H1 (cell line): ENCODE results near the gene OR8B12.
A peak's percentile ranks its signal among the peaks of the same experiment; 100 is the strongest.

ENCODE experiments used
- ATF2 ChIP-seq: IDR thresholded peaks from 2 replicates; pipeline ENCODE4 v1.6.1; 2012; ENCODE audit warnings: low read length, inconsistent platforms
- CEBPB ChIP-seq: IDR thresholded peaks from 2 replicates; pipeline ENCODE4 v1.6.1; 2012; ENCODE audit warnings: low read depth, low read length
- GABPA ChIP-seq: IDR thresholded peaks from 2 replicates; pipeline ENCODE4 v1.6.1; 2011; ENCODE audit warnings: mild to moderate bottlenecking, low read length, moderate library complexity, borderline replicate concordance; ENCODE audit not compliant: insufficient read depth
- KDM5A ChIP-seq: fragments of 200-600 bp; IDR thresholded peaks from 2 replicates; pipeline ENCODE4 v1.7.1; 2012; ENCODE audit warnings: mild to moderate bottlenecking, low read length, inconsistent platforms, mixed read lengths
- NRF1 ChIP-seq: IDR thresholded peaks from 2 replicates; pipeline ENCODE4 v1.6.1; 2011; ENCODE audit warnings: mild to moderate bottlenecking, low read depth, low read length, improper control_type of control experiment
- POLR2A ChIP-seq, 2 experiments: IDR thresholded peaks; 1 replicate in 1 of 2; 2 replicates in 1 of 2; pipeline ENCODE4 v1.6.1; 2011; ENCODE audit warnings: low read depth in 2 of 2, low read length in 2 of 2, mild to moderate bottlenecking in 2 of 2; ENCODE audit errors: control extremely low read depth in 1 of 2
- RAD21 ChIP-seq, 2 experiments: IDR thresholded peaks in 1 of 2; conservative IDR thresholded peaks in 1 of 2; 2 replicates each; pipeline ENCODE4 v1.6.1; 2011; ENCODE audit warnings: low read depth in 2 of 2, low read length in 2 of 2, improper control_type of control experiment in 1 of 2, inconsistent platforms in 1 of 2, mild to moderate bottlenecking in 1 of 2, moderate library complexity in 1 of 2
- SP1 ChIP-seq: IDR thresholded peaks from 2 replicates; pipeline ENCODE4 v1.6.1; 2011; ENCODE audit warnings: low read depth, low read length
- TF ChIP-seq, protein P1 (sequence below), 3 experiments: IDR thresholded peaks; 1 replicate in 2 of 3; 2 replicates in 1 of 3; pipeline versions ENCODE4 v1.5.1 to v1.6.1; 2011; ENCODE audit warnings: low read length in 3 of 3, mild to moderate bottlenecking in 3 of 3, inconsistent platforms in 2 of 3, low read depth in 1 of 3, moderate library complexity in 1 of 3; ENCODE audit not compliant: insufficient read depth in 1 of 3; ENCODE audit errors: control extremely low read depth in 1 of 3

- no peak for TF ChIP-seq SP1
- peak; percentile 57 to 72 for TF ChIP-seq RAD21 (IDR thresholded peaks at IDR 0.05 in 1 of 2, conservative IDR thresholded peaks at IDR 0.05 in 1 of 2; ENCODE audit: low read depth in 2 of 2, low read length in 2 of 2)
- TF ChIP-seq NRF1: no peak
- no peak for TF ChIP-seq KDM5A
- no peak for TF ChIP-seq POLR2A (IDR thresholded peaks at IDR 0.05; ENCODE audit: control extremely low read depth in 1 of 2, low read depth in 2 of 2, low read length in 2 of 2)
- no peak for TF ChIP-seq CEBPB
- TF ChIP-seq, protein P1, sequence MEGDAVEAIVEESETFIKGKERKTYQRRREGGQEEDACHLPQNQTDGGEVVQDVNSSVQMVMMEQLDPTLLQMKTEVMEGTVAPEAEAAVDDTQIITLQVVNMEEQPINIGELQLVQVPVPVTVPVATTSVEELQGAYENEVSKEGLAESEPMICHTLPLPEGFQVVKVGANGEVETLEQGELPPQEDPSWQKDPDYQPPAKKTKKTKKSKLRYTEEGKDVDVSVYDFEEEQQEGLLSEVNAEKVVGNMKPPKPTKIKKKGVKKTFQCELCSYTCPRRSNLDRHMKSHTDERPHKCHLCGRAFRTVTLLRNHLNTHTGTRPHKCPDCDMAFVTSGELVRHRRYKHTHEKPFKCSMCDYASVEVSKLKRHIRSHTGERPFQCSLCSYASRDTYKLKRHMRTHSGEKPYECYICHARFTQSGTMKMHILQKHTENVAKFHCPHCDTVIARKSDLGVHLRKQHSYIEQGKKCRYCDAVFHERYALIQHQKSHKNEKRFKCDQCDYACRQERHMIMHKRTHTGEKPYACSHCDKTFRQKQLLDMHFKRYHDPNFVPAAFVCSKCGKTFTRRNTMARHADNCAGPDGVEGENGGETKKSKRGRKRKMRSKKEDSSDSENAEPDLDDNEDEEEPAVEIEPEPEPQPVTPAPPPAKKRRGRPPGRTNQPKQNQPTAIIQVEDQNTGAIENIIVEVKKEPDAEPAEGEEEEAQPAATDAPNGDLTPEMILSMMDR (IDR thresholded peaks at IDR 0.05; ENCODE audit: control extremely low read depth in 1 of 3, insufficient read depth in 1 of 3, low read depth in 1 of 3, low read length in 3 of 3): peak; percentile 19 to 69 (median 66)
- TF ChIP-seq GABPA: no peak
- no peak for TF ChIP-seq ATF2
Observed at GRCh38 chr11:124586238-124586860, 42.9 kb upstream of the OR8B12 start.
